ENCODE results near the gene MAP3K20.
A peak's percentile ranks its signal among the peaks of the same experiment; 100 is the strongest.
"Not testable (repeated sequence)": the region's sequence is repeated elsewhere in the genome, so short reads cannot be mapped to it uniquely, and the experiment has no call there.

MAP3K20 gene

DNA sequence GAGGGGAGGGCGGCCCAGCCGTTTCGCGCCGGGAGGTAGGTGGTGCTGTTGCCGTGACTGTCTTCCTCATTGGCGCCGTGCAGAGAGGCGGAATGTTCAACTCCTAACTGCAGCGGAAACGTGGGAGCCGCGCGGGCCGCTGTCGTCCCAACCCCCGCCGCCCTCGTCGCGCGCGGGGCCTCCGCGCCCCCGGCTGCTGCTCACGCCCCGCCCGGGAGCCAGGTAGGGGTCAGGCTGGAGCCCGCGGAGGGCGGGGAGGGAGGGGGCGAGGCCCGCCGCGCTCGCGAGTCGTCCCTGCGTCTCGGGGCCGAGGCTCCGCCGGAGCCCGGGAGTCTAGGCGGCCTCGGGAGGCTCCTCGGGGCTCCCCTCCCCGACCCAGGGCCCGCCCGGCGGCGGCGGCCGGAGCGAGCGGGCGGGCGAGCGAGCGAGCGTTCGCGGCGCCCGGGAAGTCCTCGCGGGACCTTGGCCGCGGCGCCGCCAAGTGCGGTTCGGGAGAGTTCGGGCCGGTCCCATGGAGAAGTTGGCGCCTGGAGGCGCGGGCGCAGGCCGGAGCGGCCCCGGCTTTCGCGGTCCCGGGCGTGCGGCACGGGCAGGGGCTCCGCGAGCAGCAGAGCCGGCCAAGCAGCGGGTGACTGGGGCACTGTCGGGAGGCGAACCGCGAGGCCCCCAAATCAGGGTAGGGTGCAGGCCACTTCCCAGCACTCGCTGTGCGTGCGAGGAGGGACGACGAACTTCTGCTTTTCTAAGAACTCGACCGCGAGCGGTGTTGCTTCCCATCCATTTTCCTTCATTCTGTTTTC, at the start of gene MAP3K20:
Gene MAP3K20 (plus strand): TSS at position 66 of the 800 bp plus-strand sequence. CDS start 15,186 bp downstream, outside the sequence.
- no peak for TF ChIP-seq ZNF274 (IDR thresholded peaks at IDR 0.05; ENCODE audit: low read depth, low read length)
- peak within 1 kb of the TSS; percentile 78 for H3K4me3 ChIP-seq (ENCODE audit: low read length)

DNA sequence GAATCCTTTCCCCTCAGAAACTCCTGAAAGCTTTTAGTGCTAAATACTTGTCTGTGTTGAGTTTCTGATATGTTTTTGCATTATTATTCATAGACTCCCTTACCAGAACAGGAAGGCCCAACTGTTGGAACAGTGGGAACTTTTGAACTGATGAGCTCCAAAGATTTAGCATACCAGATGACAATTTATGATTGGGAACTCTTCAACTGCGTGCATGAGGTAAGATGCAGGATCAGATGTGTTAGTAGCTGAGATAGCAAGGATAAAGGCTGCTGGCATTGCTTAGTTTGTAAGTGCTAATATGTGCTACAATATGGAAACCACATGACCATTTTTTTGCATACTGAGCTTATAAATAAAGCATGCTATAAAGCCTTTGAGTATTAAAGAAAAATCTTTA, 49.2 kb upstream of the MAP3K20 start:
- TF ChIP-seq ZNF274 (IDR thresholded peaks at IDR 0.05; ENCODE audit: low read depth, low read length), result no peak
- H3K4me3 ChIP-seq (ENCODE audit: low read length), result no peak overlapping the region

DNA sequence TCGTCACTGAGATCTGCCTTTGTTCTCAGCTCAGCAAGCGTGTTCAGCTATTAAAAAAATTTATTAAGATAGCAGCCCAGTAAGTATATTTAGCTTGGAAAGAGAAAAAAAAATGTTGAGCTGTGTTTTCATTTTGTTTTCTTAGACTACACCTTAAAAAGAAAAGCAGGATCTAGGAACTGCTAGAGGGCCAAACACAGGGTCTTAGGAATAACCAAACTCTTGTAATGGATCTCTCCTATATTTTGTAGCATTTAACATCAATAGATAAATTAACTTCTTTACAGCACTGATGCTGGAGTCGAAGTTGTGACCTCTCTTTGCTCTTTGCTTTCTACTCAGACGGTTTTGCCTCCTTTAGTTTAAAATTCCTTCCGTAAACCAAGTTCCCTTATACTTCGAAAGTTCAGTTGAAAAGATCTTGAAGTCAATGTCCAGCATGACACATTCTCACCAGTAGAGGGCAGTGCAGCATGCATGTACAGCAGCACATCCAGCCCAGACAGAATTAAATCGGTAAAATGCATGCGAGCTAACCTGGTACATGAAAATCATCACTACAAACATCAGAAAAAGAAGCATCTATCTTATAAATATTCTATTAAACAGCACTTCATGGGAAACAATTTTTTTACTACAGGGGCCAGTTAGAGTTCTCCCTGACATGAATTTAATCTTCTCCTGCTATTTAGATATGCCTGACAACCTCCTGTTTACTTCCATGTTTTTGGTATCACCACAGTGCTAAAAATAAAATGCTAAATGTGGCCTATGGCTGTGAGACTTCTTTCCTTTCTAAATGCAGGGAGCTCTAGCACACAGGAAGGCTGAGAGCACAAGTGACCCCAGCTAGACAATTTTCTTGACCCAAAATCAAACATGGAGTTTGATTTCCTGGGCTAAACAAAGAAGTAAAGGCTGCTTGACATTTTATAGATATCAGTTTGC, 48.2 kb upstream of the MAP3K20 start:
- TF ChIP-seq ZNF274 (IDR thresholded peaks at IDR 0.05; ENCODE audit: low read depth, low read length), result no peak
- H3K4me3 ChIP-seq (ENCODE audit: low read length), result no peak overlapping the region

DNA sequence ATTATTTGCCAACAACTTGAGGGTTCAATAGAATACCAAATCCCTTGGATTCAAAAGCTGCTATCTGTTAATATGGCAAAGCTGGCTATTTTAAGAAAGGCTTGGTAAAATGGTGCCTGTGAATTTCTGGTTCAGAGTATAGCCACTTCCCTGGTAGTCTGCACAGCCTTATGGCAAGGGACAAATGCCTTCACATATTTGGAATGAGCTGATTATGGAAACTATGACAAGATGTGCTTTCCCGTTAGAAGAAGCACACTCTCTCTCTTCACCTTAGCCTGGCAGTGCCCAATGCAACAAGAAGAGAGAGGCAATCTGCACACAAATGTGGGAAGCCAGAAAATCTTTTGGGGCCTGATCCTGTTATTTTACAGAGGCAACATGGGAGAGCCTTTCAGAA, 47.5 kb upstream of the MAP3K20 start:
- no peak overlapping the region for H3K4me3 ChIP-seq (ENCODE audit: low read length)
- TF ChIP-seq ZNF274 (IDR thresholded peaks at IDR 0.05; ENCODE audit: low read depth, low read length), result no peak

DNA sequence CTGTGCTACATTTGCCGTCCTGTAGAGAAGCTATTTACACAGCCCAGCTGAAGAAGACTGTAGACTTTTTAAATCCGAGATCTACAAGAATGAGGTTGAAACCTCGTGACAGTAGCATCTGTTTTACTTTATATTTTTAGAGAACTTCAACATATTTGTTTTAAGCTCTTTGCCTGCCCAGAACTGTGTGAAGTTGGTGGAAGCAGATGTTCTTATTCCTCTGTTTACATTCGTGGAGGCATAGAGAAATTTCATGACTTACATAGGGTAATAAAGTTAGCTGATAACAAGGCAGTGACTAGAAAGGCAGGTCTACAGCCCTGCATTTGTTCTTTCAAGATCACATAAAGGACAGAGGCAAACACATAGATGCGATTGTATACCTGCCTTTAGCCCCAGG, 47.0 kb upstream of the MAP3K20 start:
- H3K4me3 ChIP-seq (ENCODE audit: low read length), result no peak overlapping the region
- TF ChIP-seq ZNF274 (IDR thresholded peaks at IDR 0.05; ENCODE audit: low read depth, low read length), result no peak

DNA sequence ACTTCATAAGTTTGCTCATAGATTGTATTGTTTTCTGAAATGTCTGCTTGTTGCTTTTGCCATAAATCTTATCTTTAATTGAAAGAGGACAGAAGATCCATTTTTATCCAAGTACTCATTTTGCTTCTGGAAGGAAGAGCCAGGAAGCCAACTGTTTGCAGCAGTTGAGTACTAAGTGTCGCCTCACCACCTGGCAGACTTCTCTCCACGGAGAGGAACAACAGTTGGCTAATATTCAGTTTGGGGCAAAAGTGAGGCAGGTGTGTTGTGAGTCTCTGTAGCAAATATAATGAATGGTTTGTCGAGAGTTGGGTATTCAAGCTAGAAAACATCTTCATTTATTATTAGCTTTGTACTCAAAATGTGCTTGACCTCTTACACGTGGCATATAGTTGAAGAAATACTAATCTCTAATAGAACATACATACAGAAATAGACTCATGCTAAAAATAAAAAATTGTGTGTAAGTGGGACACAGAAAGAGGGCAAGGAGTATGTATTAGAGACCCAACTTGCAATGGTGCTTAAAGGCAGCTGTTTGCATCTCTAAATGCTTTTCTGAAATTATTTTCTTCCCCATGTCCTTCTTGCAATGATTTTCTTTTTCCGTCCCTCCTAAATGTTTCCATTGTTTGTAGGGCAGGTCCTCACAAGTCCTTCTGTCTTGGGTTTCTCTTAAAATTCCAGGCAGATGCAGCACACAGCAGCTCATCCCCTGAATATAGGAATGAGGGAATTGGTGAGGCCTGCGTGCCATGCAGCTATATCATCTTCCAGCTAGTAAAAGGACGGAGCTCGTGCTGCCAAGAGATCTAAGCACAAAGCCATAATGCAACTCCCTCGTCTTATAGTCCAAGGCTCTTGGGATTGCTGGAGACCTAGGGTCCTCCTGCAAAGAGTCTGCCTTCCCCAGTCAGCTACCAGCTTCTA, 44.8 kb upstream of the MAP3K20 start:
- H3K4me3 ChIP-seq (ENCODE audit: low read length), result no peak overlapping the region
- TF ChIP-seq ZNF274 (IDR thresholded peaks at IDR 0.05; ENCODE audit: low read depth, low read length), result no peak

DNA sequence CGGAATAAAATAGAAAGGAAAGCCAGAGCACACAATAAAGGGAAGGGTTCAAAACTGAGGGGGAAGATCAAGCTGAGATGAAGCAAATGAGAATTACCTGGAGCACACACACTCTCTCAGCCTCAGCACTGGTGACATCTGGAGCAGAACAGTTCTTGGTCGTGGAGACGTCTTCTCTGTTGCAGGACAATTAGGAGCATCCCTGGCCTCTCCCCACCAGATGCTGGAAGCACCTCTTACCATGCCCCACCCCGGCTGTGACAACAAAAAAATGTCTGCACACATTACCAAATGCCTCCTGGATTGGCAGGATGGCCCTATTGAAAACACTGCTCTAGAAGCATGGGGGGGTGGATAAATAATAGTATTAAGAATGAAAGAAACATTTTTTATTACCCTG, 43.6 kb upstream of the MAP3K20 start:
- no peak overlapping the region for H3K4me3 ChIP-seq (ENCODE audit: low read length)
- TF ChIP-seq ZNF274 (IDR thresholded peaks at IDR 0.05; ENCODE audit: low read depth, low read length), result no peak

DNA sequence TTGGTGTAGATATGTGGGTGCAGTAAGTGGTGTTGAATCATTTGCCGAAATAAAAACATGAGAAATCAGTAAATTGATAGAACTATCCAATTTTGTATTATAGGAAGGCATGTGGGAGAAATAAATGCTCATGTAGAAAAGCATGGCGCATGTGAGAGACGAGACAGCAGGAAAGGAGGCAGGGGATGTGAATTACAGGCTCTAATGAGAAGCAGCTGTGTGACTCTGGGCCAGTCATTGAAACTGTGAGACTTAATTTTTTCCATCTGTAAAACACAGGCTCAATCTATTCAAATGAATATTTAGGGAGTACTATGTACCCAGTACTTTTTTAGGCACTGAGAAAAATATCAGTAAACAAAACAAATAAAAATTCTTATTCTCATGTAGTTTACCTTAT, 42.6 kb upstream of the MAP3K20 start:
- no peak for TF ChIP-seq ZNF274 (IDR thresholded peaks at IDR 0.05; ENCODE audit: low read depth, low read length)
- H3K4me3 ChIP-seq (ENCODE audit: low read length), result no peak overlapping the region

DNA sequence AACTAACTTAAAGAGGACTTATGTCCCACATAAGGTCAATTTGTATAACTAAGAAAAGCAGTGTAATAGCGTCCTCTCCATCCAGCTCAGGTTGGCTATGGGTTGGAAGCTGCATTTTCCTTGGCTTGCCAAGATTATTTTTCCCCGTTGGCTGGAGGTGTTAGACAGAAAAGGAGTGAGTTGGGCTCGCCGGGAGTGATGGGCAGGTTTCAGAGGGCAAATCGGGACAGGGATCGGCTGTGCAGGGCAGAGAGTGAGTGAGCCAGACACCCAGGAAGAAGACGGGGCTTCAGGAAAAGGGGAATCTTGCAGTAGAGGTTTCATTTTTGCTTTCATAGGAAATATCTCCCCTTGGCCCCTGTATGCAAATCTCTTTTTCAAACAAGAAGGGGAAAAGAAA, 41.5 kb upstream of the MAP3K20 start:
- TF ChIP-seq ZNF274 (IDR thresholded peaks at IDR 0.05; ENCODE audit: low read depth, low read length), result no peak
- H3K4me3 ChIP-seq (ENCODE audit: low read length), result no peak overlapping the region

DNA sequence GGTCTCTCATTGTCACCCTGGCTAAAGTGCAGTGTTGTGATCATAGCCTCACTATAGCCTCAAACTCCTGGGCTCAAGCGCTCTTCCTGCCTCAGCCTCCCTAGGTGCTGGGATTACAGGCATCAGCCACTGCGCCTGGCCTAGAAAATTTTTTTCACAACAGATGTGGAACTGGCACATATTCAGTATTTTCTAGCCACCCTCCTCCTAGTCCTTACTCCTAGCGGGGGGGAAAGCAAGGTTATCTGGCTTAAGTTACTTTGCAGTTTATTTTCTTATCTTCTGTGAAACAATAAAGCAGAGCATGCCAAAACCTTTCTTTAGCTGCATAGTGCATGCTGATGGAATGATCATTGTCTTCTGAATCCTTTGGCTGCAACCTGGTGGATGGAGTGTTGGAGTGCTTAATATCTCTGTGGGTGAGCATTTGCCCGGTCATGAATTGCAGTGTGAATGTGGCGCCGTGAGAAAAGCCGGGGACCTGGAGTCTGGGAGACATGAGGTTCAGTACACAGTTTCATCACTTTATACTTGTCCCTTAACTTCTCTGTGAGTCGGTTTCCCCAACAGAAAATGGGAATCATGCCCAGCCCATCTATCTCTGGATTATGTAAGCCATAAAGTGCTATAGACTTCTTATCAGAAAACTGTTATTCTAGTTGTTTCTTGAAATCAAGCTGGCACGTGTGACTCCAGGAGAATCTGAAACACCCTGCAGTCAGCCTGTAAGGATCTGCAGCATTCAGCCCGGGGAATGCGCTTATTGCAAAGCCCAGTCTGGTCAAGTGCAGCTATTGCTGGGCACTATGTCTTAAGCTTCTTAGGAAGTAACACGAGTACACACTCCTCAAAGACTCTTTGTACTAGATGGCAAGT, 38.2 kb upstream of the MAP3K20 start:
- TF ChIP-seq ZNF274 (IDR thresholded peaks at IDR 0.05; ENCODE audit: low read depth, low read length), result no peak
- H3K4me3 ChIP-seq (ENCODE audit: low read length), result no peak overlapping the region

DNA sequence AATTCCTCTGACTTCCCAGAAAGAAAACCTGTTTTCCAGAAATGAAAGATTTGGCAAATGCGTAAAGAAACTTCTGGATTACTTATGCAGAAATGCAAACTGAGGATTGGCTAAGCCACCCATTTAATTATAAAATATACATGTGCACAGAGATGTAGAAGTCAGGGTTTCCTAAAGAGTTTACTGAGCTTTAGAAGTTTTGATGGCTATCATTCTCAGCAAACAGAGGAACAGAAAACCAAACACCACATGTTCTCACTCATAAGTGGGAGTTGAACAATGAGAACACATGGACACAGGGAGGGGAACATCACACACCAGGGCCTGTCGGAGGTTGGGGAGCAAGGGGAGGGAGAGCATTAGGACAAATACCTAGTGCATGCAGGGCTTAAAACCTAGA, 37.4 kb upstream of the MAP3K20 start:
- not testable (repeated sequence) for H3K4me3 ChIP-seq (ENCODE audit: low read length)

DNA sequence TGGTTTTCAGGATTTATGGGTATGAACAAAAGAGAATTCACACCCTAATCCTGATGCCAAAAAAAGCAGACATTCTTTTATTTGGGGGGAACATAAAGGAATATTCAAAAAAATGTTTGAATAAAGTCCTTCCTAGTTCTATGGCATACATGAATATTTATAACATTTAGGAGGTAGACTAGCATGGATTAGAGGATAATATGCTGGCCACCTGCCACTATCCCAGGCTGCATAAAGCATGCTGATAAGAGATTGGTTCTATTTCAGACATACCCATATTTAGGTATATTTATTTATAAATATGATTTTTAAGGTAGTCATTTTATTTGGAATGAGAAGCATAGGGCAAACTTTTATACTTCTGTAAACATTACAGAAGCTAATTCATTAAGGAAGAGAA, 34.9 kb upstream of the MAP3K20 start:
- no peak overlapping the region for H3K4me3 ChIP-seq (ENCODE audit: low read length)
- TF ChIP-seq ZNF274 (IDR thresholded peaks at IDR 0.05; ENCODE audit: low read depth, low read length), result no peak

DNA sequence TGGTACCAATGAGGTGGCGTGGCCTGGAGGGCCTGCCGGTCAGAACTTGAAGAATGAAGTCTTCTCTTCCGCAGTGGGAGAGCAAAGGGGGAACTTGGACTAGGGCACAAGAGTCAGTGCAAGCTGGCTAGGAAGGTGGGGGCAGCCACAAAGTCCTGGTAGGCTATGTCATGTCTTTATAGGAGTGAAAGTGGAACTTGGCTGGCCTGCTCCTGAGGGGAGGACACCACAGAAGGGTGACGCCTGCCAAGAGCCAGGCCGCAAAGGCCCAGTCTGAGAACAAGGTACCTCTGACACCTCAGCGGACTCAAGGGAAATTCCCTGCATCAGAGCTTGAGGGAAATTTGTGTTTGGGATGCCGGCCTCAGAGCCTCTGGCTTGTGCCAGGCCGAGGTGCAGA, 32.2 kb upstream of the MAP3K20 start:
- no peak for TF ChIP-seq ZNF274 (IDR thresholded peaks at IDR 0.05; ENCODE audit: low read depth, low read length)
- no peak overlapping the region for H3K4me3 ChIP-seq (ENCODE audit: low read length)
